Hepatic stellate cell (primary cell): ENCODE data around the gene EIF3M.
A peak's percentile ranks its signal among the peaks of the same experiment; 100 is the strongest.
"Not testable (repeated sequence)": the region's sequence is repeated elsewhere in the genome, so short reads cannot be mapped to it uniquely, and the experiment has no call there.

Source experiments
- DNase-seq: peaks from one replicate; pipeline ENCODE4 v3.0.0; 2011; ENCODE audit warnings: low spot score

Gene EIF3M

DNA sequence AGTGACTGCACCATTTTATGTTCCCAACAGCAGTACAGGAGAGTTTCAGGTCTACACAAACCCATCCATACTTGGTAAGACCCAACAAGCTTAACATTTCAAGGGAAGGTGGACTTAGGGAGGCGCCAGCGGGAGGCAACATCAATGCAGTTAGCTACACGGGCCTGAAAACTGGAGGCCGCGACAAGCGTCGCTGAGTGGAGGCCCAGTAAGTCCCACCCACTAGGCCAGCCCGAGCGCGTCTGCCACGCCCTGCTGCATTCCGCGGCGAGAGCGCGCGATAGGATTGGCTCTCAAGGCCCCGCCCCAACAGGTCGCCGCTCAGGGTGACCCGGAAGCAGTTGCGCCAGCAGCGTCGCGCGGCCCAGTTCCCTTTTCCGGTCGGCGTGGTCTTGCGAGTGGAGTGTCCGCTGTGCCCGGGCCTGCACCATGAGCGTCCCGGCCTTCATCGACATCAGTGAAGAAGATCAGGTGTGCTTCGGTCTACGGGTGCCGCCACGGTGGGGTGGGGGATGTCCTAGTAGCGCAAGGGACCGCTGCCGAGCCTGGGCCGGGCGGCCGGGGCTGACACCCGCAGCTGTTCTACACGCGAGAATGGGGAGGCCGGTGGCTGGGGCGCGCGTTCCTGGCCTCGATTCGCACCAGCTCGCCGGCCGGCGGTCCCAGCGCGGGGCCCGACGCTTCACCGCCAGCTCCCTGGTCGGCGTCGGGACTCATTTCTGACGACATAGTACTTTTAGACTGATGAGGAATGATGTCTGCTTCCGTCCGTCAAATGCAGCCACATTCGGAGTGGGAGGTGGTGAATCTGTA, at the start of gene EIF3M:
TSS of gene EIF3M (plus strand) at position 373 of the 813 bp plus-strand sequence. CDS start at position 430, 57 bp downstream.
- peak; percentile 89 for DNase-seq

DNA sequence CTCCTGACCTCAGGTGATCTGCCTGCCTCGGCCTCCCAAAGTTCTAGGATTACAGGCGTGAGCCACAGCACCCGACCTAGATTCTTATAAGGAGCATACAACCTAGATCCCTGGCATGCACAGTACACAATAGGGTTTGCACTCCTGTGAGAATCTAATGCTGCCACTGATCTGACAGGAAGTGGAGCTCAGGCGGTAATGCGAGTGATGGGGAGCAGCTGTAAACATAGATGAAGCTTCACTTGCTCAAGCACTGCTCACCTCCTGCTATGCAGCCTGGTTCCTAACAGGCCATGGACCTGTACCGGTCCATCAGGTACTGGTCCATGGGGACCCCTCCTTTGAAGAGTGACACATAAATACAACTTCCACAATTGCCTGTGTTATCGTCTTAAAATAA, 44.8 kb upstream of the EIF3M start:
- DNase-seq, result no peak

DNA sequence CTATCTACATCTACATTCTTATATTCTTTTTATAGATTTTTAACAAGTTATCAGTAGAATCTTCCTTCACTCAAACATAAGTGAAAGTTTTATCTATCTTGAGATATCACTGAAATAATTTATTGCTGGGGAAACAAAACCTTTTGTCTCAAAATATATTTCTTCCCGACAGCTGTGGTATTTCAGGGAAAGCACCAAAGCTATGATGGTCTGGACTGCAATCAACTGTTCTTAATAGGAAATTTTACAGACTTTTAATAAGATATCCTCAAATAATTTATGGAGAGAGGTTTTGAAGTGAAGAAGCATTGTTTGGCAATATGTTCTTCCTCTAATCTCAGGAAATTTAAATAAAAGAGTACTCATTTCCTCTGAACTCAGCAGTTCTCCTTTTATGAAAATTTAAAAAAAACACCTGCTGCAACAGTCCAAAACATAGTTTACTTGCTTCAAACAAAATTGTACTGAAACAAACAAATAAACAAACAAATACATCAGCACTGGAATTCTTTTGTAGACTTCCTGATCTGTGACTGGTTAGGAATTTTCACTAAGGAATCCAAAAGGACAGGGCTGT, 33.9 kb upstream of the EIF3M start:
- no peak for DNase-seq

DNA sequence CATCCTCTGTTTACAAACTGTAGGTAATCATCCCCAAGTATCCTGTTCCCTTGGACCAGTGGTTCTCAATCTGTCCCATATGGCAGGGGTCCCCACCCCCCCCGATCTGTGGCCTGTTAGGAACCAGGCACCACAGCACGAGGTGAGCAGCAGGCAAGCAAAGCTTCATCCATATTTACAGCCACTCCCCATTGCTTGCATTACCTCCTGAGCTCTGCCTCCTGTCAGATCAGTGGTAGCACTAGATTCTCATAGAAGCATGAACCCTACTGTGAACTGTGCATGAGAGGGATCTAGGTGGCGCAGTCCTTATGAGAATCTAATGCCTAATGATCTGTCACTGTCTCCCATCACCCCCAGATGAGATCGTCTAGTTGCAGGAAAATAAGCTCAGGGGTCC, 33.4 kb upstream of the EIF3M start:
- DNase-seq, result no peak

DNA sequence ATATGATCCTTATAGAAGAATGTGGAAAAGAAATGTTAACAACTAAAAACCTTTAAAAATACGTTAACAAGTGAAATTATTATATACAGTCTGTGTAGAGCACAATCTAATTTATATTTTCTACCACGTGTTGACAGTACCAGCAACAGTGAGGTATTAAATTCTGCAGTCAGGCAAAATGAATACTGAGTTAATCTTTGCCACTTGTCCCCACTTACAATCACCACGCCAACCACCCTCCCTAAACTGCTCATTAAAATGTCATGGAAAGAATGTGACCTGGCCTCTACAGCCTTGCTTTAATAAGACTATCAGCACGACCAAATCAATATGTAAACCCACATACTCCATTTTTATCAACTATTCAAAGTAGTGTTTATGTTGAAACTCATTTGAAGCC, 28.5 kb upstream of the EIF3M start:
- no peak for DNase-seq

DNA sequence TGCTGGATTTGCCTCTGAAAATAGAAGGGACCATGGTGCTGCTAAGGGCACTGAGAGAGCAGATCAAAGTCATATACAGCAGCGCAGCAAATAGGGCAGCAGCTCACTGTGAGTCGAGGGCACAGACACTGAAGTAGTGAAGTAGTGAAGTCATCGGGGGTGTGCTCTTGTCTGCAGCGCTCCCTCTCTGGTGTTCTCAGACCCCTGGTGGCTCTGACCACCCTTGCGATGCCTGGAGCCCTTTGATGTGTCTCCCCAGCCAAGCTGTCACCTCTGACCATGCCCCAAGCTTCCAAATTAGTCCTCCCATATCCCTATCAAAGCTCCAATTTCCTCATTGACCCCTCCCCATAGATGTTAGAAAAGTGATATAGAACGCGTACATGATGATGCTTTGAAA, 27.7 kb upstream of the EIF3M start:
- no peak for DNase-seq

DNA sequence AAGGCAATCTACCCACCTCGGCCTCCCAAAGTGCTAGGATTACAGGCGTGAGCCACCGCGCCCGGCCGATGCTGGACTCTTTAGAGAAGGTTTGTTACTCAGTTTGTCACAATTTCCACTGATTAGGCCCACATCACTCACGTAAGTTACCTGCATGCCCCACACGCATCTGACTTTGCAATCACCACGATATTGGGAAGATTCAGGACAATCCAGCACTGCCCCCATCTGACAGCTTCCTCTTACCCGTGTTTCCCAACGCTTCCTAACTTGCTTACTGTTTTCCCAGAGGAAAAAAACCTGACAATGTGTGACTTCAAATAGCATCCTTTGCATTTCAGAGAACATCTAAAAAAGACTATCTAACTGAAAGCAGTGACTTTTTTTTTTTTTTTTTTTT, 21.8 kb upstream of the EIF3M start:
- no peak for DNase-seq

DNA sequence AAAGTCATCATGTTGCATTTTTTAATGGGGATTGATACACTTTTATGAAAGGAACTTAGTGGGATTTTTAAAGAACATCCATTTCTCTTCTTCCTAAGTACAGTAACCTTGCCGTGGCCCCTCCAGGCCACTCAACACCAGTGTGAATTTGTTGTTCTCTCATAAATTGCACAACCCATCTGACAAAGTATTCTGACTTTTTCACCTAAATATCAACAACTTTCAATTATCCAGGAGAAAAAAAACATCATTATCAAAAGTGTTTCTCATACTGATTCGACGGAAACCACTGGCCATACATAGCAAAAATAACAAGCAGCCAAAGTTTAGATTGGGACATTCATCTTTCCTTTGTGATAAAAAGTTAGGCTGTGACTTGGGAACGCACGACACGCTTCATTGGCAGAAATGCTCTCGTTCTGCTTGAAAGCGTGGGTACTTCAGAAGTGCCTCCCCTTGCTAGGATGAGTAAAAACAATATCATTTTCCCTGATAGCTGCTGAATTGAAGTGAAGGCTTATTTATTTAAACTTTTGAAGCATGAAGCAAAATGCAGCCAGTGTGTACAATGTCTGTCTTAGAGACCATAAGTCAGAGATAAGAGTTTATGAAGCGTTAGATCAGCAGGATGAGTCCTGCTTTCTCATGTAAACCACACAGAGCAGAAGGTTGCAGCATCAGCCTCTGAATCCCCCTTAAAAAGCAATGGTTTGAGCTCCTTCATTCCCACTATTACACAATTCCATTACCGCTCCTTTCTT, 20.6 kb upstream of the EIF3M start:
- no peak for DNase-seq

DNA sequence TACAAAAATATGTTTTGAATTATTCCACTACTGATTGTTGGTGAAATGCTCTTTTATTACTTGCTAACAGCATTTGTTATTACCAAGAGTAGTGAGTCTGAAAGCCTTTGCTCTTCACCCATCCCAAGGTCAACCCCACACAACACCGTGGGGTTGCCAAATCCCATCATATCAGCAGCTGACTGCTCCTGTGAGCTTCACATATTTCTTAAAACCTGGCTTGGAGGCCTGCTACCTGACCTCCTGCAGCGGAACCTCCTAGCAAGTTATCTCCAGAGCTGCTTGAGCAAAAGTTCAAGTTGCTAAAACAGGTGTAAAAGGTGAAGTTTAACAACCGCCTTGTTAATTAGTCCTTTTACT, 20.1 kb upstream of the EIF3M start:
- DNase-seq, result no peak

DNA sequence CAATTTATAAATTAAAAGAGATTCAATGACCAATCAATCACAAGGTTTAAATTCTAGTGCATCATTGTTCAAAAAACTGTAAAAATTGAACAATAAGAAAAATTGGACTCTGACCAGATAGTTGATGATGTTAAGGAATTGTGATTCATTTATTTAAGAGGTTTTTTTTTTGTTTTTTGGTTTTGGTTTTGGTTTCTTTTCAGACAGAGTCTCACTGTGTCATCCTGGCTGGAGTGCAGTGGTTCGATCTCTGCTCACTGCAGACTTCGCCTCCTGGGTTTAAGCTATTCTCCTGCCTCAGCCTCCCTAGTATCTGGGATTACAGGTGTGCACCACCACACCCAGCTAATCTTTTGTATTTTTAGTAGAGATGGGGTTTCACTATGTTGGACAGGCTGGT, 17.1 kb upstream of the EIF3M start:
- no peak for DNase-seq

DNA sequence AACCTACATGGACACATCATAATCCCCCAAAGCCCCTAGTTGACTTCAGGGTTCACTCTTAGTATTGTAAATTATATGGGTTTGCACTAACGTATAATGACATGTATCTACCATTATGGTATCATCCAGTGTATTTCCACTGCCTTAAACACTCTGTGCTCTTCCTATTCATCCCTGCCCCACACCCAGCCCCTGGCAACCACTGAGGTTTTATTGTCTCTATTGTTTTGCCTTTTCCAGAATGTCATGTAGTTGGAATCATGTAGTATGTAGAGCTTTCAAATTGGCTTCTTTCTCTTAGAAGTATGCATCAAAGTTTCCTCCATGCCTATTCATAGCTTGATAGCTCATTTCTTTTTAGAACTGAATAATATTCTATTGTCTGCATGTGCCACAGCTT, 16.5 kb upstream of the EIF3M start:
- no peak for DNase-seq

DNA sequence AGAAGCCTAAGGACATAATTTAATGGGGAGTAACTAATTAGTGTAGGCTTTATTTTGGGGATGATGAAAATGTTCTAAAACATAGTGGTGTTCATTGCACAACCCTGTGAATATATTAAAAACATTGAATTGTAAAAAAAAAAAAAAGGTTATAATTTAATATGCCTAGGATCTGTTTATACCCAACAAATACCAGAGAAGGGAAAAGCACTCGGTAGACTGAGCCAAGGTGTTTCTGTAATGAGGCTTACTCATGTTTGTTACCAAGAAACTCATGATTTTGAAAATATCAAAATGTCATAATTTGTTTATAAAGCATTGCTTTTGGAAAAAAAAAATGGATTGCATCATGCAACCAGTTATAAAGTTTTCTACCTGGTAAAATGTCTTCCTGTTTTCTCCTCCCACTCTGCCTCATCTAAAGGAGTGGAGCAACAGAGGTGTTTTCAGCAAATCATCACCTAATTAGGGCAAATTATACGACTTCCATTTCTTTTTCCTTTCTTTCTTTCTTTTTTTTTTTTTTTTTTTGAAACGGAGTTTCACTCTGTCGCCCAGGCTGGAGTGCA, 14.2 kb upstream of the EIF3M start:
- no peak for DNase-seq

DNA sequence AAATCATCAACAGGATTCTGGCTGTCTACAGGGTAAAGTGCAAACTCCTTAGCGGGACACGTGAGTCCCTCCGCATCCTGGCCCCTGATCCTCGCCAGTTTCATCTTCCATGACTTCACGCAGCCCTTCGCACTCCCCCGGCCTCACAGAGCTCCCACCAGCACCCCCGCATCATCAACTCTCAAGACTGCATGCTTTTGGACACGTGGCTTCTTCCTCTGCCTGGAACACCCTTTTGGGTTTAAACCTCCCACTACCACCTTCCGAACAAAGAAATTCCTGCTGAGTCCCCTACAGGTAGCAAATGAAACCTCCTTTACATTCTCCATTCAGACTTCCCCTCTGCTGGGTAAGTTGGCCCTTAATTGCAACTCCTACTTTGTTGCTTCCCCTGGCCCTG, 12.6 kb upstream of the EIF3M start:
- DNase-seq, result no peak

DNA sequence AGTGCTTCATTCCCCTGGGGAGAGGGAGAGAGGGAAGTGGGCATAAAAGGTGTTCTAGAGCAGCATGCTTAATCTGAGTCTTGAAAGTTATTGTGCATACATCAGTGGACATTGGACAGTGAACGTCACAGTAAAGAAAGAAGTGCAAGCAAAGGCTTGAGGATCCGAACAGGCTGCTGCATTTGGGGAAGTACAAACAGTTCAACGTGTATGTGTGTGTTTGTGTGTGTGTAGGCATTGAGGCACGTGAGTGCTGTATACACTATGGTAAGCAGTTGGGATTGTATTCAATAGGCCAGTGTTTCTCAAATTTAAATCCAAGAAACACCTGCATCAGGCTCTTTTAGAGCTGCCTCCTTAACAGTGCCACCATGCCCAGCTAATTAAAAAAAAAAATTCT, 10.4 kb upstream of the EIF3M start:
- no peak for DNase-seq

DNA sequence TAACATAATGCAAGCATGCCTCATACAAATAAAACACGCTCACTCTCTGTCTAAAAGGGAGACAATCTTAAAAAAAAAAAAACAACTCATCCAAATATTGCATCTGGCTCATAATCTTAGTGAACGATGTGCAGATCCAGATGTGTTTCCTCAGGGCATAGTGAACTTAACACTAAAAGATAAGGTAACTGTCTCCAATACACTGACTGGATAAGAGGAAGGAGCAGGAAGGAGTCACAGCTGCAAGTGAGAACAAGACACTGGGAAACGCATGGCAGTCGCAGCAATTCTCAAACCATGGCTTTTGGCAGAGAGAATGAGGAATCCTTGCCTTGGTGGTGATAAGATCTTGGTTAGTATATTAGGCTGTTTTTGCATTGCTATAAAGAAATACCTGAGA, 9.2 kb upstream of the EIF3M start:
- no peak for DNase-seq

DNA sequence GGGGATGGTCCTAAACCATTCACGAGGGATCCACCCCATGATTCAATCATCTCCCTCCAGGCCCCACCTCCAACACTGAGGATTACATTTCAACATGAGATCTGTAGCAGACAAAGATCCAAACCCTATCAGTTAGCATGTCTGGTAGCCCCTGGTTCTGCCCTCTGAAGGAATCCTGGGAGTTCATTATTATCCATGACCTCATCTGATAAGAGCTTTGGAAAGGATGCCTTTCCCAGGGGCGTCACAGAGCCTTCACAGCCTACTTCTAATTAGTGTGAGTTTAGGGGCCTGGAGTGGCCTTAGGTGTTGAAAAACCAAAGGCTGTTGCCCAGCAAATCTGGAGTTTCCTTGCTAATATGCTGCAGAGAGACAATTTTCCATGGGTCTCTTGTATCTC, 8.6 kb upstream of the EIF3M start:
- no peak for DNase-seq

DNA sequence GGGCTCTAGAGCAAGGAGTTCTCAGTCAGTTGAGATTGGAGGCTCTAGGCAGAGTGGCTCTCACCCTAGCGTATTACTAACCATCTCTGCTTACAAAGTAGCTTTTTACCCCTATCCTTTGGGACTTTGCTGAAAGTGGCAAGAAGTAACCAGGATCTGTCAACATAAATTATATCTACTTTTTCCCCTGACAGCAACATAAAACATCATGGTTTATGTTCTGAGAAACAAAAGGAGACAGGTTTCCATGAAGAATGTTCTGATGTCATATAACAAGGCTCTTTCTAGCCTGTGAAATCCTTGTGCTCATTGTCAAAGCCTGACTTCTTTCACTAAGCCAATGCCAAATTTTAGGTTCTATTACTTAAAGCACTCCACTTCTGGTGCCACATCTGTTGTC, 7.2 kb upstream of the EIF3M start:
- DNase-seq, result no peak

DNA sequence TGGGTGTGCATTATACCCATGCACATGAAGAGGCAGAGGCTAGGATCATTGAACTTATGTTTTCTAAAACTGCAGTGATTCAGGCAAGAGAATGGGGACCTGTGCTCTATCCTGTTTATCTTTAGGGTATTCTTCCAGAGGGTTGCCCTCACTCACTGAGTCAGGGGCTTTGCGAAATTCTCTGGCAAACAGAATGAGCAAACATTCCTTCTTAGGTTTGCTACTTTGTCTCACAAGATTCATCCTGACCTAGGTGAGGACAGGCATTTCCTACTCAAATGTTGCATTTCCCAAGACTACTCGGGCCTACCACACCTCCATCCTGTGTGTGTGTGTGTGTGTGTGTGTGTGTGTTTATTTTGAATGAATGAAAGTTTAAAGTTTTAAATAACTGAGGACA, 2.7 kb upstream of the EIF3M start:
- DNase-seq, result no peak

DNA sequence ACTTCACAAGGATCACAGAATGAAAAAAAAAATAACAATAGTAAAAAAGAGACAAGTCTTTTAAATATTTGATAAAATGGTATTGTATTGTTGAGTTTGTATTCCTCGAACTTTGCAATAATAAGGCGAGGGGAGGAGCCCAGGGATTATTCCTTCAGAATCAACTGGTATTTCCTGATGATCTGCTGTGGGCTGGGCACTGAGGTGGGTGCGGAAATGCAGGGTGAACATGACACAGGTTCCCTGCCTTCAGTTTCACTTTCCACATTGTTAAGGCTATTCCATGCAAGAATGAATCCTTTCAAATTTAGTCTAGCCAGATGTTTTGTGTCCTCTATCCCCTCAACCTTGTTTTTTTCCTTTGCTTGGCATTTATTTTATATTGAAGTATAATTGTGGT, 2.1 kb upstream of the EIF3M start:
- no peak for DNase-seq

DNA sequence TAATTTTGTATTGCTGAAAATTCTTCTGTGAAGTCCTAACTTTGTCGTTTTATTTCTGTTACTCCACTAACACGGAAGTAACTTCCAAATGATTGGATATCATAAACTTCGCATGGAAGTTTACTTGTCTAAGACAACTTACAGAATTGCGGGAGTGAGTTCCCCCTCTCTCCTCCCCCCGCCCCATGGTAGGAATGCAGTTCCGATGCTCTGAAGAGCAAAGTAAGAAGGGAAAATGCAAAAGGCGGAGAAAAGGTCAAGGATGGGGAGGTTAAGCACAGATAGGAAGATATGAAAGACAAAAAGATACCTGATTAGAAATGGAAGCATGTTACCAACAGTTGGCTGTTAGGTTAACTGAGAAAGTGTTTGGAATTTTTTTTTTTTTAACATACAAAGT, 1.3 kb downstream of the EIF3M start:
- DNase-seq, result no peak

DNA sequence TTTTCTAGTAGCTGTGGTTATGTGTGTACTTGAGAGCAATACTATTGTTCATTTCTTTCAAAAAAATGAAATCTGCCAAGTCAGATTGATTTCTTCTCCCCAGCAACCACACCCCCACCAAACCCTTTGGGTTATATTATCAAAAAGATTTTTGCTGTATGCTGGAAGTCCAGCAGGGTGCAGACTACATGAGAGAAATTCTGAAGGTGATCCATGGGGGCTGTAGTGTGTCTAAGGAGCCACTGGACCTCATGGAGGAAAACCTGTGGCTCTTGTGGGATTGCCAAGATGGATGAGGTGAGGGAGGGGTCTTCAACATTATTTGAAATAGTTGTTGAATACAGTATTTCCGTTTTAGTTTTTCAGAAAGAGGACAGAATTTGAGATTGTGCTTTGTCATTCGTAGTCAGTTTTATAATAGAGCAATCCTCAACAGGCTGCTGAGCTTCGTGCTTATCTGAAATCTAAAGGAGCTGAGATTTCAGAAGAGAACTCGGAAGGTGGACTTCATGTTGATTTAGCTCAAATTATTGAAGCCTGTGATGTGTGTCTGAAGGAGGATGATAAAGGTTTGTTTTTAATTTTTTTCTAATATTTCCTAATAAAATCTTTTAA, 3.1 kb downstream of the EIF3M start:
- peak; percentile 36 for DNase-seq

DNA sequence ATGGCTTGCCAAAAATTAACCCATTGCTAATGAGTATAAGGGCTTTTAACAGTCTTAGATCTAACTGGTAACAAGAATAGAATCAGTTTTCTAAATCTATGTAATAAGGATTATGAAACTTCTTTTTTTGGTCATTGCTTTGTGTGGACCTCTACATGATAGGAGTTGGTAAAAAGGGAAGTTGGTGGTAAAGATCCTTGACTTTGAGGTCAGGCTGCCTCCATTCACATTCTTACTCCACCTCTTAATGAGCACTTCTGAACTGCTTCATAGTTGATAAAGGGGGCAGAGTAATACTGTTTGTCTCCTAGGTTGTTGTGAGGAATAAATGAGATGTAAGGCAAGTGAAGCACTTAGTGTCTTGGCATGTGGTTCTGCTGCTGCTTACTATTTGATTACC, 10.6 kb downstream of the EIF3M start:
- no peak for DNase-seq

DNA sequence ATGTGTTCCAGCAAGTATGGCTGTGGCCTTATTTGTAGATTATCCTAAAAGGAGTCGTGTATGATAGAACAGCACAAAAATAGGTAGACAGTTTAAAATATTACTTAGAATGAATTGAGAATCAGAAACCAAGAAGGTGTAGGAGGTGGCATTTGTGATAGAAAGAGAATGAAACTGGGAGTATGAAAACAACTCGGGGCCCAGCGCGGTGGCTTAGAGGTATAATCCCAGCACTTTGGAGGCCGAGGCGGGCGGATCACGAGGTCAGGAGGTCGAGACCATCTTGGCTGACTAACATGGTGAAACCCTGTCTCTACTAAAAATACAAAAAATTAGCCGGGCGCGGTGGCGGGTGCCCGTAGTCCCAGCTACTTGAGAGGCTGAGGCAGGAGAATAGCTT, 12.5 kb downstream of the EIF3M start:
- not testable (repeated sequence) for DNase-seq
